NCI-H748 (cell line): Measurements from ENCODE around the gene CSPG5.

ENCODE experiments used
- DNase-seq: peaks from one replicate; lab custom pipeline; 2025; ENCODE audit not compliant: unreplicated experiment; lab: John Stamatoyannopoulos, UW

Gene CSPG5

GRCh38 chr3:47578691-47579632 is at the start of gene CSPG5:
Gene CSPG5, minus strand, starts transcription at chr3:47578865. Its CDS starts 172 bp downstream, at chr3:47578693.
- DNase-seq = peak; percentile 54

- DNase-seq = no peak
These were observed 49.8 kb upstream of the CSPG5 start for GRCh38 chr3:47628426-47628825.

GRCh38 chr3:47622671-47623461 is 44.2 kb upstream of the CSPG5 start:
- no peak for DNase-seq

- no peak for DNase-seq
These were observed 38.7 kb upstream of the CSPG5 start for GRCh38 chr3:47617086-47618010.

GRCh38 chr3:47614788-47615187 is 36.1 kb upstream of the CSPG5 start:
- DNase-seq = no peak

GRCh38 chr3:47613722-47614121 is 35.1 kb upstream of the CSPG5 start:
- no peak for DNase-seq

- no peak for DNase-seq
These were observed 34.2 kb upstream of the CSPG5 start for GRCh38 chr3:47612879-47613278.

GRCh38 chr3:47612178-47612577 is 33.5 kb upstream of the CSPG5 start:
- no peak for DNase-seq

GRCh38 chr3:47611576-47611975 is 32.9 kb upstream of the CSPG5 start:
- DNase-seq = no peak

GRCh38 chr3:47610583-47610982 is 31.9 kb upstream of the CSPG5 start:
- DNase-seq = no peak

- no peak for DNase-seq
These were observed 28.7 kb upstream of the CSPG5 start for GRCh38 chr3:47607335-47607734.

- DNase-seq = no peak
These were observed 27.5 kb upstream of the CSPG5 start for GRCh38 chr3:47606165-47606564.

GRCh38 chr3:47605652-47606051 is 27.0 kb upstream of the CSPG5 start:
- DNase-seq = no peak

GRCh38 chr3:47604145-47604544 is 25.5 kb upstream of the CSPG5 start:
- DNase-seq = no peak

GRCh38 chr3:47603332-47603731 is 24.7 kb upstream of the CSPG5 start:
- no peak for DNase-seq

- DNase-seq = no peak
These were observed 22.6 kb upstream of the CSPG5 start for GRCh38 chr3:47601281-47601680.

- no peak for DNase-seq
These were observed 16.1 kb upstream of the CSPG5 start for GRCh38 chr3:47594792-47595191.

- DNase-seq = no peak
These were observed 13.6 kb upstream of the CSPG5 start for GRCh38 chr3:47592066-47592795.

- no peak for DNase-seq
These were observed 11.6 kb upstream of the CSPG5 start for GRCh38 chr3:47590216-47590615.

GRCh38 chr3:47588587-47588986 is 9.9 kb upstream of the CSPG5 start:
- DNase-seq = no peak
